Measurements from ENCODE around the gene HBA2. TPM values are rescaled to one million over a fixed set of nuclear protein-coding genes. Genes with fewer than 3 reads are reported as not detected.
A peak's percentile ranks its signal among the peaks of the same experiment; 100 is the strongest.

HBA2 gene
- total and polyA plus RNA-seq, 9 of the 15 experiments (the other 6 are each of a cell fraction or from before 2014, with no cell fraction given): 40.4 to 853 (median 286) TPM

DNA sequence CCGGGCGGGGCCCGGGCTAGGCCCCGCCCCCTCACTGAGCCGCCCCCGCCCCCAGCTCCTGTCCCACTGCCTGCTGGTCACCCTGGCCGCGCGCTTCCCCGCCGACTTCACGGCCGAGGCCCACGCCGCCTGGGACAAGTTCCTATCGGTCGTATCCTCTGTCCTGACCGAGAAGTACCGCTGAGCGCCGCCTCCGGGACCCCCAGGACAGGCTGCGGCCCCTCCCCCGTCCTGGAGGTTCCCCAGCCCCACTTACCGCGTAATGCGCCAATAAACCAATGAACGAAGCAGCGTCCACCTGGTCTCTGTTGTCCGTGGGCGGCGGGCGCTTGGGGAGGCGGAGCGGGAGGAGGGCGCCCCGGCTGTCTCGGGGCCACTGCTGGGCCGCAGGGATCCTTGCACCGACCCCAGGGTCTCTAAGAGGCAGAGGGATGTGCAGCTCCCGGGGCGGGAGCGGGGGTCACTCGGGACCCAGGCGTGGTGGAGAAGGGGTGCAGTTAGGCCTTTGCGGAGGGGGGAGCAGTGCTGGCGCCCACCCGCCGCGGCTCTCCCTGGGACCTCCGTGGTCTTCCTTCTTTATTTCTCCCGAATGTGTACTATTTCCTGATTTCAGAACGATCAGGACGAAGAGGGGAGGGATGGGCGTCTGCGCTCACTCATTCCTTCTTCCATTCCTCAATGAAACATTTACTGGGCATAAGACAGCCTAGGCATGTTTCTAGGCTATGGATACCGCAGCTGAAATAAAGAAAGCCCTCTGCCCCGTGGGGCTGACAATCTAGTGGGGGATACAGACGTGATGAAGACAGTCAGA is 18.3 kb upstream of the HBA2 start (continued):
- TF ChIP-seq ZBTB7A (IDR thresholded peaks at IDR 0.05; ENCODE audit: borderline replicate concordance, control insufficient read depth, low read depth, low read length) (peak; percentile 27; the same call in 1 of the 2 replicates), NELFE (IDR thresholded peaks at IDR 0.05; ENCODE audit: insufficient read depth, insufficient read length) (no peak), GABPB2 (CRISPR knock-in tag; conservative IDR thresholded peaks at IDR 0.05) (no peak), HNRNPK (IDR thresholded peaks at IDR 0.05; ENCODE audit: low read depth, low read length, poor library complexity, severe bottlenecking) (no peak), CREM (IDR thresholded peaks at IDR 0.05; ENCODE audit: low read depth) (peak; percentile 47; the same call in 1 of the 2 replicates), ZNF384 (IDR thresholded peaks at IDR 0.05; ENCODE audit: low read depth, low read length) (no peak), TAF7 (tag; IDR thresholded peaks at IDR 0.05) (peak; percentile 53; the same call in 1 of the 2 replicates), HDAC6 (IDR thresholded peaks at IDR 0.05; ENCODE audit: low read depth, low read length) (no peak), SAFB2 (IDR thresholded peaks at IDR 0.05; ENCODE audit: borderline replicate concordance, low read depth, low read length, severe bottlenecking) (no peak), ZNF23 (CRISPR knock-in tag; IDR thresholded peaks at IDR 0.05) (no peak), FOXM1 (IDR thresholded peaks at IDR 0.05; ENCODE audit: low read depth) (no peak), FOXM1 (CRISPR knock-in tag; IDR thresholded peaks at IDR 0.05; ENCODE audit: low read depth) (no peak), ZNF584 (CRISPR knock-in tag; IDR thresholded peaks at IDR 0.05; ENCODE audit: low read depth) (no peak), KLF1 (tag; IDR thresholded peaks at IDR 0.05) (no peak), SRSF9 (IDR thresholded peaks at IDR 0.05; ENCODE audit: borderline replicate concordance, low read depth, low read length) (no peak), ZNF41 (CRISPR knock-in tag; conservative IDR thresholded peaks at IDR 0.05) (0 out of 2 replicates have a peak, but pooled peaks have one; percentile 47)
- TF ChIP-seq, protein P1, sequence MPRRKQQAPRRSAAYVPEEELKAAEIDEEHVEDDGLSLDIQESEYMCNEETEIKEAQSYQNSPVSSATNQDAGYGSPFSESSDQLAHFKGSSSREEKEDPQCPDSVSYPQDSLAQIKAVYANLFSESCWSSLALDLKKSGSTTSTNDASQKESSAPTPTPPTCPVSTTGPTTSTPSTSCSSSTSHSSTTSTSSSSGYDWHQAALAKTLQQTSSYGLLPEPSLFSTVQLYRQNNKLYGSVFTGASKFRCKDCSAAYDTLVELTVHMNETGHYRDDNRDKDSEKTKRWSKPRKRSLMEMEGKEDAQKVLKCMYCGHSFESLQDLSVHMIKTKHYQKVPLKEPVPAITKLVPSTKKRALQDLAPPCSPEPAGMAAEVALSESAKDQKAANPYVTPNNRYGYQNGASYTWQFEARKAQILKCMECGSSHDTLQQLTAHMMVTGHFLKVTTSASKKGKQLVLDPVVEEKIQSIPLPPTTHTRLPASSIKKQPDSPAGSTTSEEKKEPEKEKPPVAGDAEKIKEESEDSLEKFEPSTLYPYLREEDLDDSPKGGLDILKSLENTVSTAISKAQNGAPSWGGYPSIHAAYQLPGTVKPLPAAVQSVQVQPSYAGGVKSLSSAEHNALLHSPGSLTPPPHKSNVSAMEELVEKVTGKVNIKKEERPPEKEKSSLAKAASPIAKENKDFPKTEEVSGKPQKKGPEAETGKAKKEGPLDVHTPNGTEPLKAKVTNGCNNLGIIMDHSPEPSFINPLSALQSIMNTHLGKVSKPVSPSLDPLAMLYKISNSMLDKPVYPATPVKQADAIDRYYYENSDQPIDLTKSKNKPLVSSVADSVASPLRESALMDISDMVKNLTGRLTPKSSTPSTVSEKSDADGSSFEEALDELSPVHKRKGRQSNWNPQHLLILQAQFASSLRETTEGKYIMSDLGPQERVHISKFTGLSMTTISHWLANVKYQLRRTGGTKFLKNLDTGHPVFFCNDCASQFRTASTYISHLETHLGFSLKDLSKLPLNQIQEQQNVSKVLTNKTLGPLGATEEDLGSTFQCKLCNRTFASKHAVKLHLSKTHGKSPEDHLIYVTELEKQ (CRISPR knock-in tag; IDR thresholded peaks at IDR 0.05): no peak
- TF ChIP-seq, protein P2, sequence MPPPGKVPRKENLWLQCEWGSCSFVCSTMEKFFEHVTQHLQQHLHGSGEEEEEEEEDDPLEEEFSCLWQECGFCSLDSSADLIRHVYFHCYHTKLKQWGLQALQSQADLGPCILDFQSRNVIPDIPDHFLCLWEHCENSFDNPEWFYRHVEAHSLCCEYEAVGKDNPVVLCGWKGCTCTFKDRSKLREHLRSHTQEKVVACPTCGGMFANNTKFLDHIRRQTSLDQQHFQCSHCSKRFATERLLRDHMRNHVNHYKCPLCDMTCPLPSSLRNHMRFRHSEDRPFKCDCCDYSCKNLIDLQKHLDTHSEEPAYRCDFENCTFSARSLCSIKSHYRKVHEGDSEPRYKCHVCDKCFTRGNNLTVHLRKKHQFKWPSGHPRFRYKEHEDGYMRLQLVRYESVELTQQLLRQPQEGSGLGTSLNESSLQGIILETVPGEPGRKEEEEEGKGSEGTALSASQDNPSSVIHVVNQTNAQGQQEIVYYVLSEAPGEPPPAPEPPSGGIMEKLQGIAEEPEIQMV (tag; conservative IDR thresholded peaks at IDR 0.05; ENCODE audit: low read depth): no peak
- TF ChIP-seq, protein P3, sequence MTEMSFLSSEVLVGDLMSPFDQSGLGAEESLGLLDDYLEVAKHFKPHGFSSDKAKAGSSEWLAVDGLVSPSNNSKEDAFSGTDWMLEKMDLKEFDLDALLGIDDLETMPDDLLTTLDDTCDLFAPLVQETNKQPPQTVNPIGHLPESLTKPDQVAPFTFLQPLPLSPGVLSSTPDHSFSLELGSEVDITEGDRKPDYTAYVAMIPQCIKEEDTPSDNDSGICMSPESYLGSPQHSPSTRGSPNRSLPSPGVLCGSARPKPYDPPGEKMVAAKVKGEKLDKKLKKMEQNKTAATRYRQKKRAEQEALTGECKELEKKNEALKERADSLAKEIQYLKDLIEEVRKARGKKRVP (CRISPR knock-in tag; IDR thresholded peaks at IDR 0.05): 0 out of 2 replicates have a peak, but pooled peaks have one; percentile 10
- TF ChIP-seq, protein P4, sequence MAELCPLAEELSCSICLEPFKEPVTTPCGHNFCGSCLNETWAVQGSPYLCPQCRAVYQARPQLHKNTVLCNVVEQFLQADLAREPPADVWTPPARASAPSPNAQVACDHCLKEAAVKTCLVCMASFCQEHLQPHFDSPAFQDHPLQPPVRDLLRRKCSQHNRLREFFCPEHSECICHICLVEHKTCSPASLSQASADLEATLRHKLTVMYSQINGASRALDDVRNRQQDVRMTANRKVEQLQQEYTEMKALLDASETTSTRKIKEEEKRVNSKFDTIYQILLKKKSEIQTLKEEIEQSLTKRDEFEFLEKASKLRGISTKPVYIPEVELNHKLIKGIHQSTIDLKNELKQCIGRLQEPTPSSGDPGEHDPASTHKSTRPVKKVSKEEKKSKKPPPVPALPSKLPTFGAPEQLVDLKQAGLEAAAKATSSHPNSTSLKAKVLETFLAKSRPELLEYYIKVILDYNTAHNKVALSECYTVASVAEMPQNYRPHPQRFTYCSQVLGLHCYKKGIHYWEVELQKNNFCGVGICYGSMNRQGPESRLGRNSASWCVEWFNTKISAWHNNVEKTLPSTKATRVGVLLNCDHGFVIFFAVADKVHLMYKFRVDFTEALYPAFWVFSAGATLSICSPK (IDR thresholded peaks at IDR 0.05; ENCODE audit: borderline replicate concordance): no peak
